ENCODE measurements around the gene CACNA1B.
"Not testable (repeated sequence)": the region's sequence is repeated elsewhere in the genome, so short reads cannot be mapped to it uniquely, and the experiment has no call there.

CACNA1B gene

GRCh38 chr9:137890768-137891587 is 13.4 kb downstream of the CACNA1B start:
- not testable (repeated sequence) for DNase-seq

GRCh38 chr9:137891588-137892423 is 14.2 kb downstream of the CACNA1B start:
- no peak for DNase-seq

DNA sequence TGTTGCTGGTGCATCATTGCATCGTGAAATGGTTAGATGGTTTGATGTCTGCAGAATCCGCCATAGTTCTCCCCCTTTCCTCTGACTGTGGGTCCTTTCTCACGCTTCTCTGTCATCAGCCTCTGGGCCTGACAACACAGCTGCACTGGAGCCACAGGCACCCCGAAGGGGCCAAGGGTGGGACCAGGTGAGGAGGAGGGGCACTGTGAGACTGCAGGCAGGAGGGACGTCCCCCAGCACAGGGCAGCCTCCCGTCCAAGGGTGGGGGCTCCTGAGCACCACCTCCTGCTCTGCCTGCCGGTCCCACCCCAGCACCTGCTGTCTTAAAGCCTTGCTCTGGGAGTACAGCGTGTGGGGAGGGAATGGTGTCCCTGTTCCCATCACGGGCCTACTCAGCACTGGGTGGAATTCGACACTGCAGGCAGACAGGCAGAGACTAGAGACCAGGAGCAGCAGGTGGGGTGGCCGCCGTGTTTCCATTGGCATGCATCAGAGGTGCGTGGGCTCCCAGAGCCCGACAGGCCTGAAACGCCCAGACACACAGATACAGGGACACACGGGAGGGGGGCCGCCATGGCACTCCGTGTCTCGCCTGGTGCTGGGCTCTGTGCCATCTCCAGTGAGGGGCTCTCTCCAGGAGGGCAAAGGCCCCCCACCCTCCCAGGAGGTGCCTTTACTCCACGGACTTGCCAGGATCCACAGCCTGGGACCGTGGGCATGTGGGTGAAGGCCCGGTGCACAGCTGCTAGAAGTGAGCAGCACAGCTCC is 15.0 kb downstream of the CACNA1B start:
- DNase-seq = no peak

DNA sequence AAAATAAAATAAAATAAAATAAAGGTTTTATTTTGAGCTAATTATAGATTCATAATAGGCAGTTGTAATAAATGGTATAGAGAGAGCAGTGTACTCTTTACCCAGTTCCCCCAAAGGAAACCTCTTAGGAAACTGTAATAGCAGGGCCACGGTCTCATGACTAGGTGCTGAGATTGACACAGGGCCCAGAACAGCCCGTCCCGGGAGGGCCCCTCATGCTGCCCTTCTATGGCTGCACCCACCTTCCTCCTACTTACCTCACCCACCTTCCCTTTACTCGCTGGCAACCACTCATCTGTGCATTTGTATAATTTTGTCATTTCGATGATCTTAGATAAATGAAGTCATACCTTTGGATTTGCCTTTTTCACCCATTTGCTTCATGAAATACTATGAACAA is 16.1 kb downstream of the CACNA1B start:
- DNase-seq = no peak

DNA sequence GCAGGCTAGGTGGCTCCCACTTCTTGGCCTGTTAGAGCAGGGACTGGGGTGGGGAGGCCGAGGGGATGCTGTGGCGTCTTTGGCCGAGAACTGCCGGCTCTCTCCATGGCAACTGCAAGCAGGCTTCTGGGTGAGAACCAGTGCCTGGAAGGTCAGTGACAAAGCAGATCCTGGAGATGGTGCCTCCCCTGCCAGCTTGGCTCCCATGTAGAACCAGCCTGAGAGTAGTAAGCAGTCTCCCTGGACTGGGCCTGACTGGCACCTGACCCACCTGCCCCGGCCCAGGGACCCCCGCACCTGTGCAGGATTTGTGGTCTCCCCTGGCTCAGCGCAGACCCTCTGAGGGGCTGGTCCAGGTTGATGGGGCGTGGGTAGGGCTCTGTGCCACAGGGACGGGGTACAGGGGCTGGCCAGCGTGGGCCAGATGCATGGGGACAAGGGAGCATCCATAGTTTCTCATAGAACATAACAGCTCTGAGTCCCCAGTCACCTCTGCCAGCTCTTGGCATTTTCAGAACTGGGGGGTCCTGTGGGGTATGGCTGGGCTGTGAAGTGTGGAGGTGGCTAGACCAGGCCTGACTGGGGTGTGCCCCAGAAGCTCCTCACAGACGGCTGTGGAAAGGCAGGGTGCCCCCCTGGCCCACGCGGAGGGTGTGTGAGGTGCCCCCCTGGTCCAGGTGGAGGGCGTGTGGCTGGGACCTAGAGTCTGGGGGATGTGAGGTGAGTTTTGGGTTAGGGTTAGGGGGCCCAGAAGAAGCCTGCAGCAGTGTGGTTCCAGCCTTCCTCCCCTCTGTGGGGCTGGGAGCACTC is 22.2 kb downstream of the CACNA1B start:
- no peak for DNase-seq

DNA sequence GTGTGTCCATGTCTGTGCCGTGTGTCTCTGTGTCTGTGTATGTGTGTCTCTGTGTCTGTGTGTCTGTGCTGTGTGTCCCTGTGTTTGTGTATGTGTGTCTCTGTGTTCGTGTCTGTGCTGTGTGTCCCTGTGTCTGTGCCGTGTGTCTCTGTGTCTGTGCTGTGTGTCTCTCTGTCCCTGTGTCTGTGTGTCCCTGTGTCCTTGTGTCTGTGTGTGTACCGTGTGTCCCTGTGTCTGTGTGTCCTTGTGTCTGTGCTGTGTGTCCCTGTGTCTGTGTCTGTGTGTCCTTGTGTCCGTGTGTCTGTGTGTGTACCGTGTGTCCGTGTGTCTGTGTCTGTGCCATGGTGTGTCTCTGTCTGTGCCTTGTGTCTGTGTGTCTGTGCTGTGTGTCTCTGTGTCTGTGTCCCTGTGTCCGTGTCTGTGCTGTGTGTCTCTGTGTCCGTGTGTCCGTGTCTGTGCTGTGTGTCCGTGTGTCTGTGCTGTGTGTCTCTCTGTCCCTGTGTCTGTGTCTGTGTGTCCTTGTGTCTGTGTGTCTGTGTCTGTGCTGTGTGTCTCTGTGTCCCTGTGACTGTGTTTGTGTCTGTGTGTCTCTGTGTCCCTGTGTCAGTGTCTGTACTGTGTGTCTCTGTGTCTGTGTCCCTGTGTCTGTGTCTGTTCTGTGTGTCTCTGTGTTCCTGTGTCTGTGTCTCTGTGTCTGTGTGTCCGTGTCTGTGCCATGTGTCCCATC is 23.2 kb downstream of the CACNA1B start:
- DNase-seq = no peak

- DNase-seq = no peak
Observed at GRCh38 chr9:137902646-137903045, 25.1 kb downstream of the CACNA1B start.

DNA sequence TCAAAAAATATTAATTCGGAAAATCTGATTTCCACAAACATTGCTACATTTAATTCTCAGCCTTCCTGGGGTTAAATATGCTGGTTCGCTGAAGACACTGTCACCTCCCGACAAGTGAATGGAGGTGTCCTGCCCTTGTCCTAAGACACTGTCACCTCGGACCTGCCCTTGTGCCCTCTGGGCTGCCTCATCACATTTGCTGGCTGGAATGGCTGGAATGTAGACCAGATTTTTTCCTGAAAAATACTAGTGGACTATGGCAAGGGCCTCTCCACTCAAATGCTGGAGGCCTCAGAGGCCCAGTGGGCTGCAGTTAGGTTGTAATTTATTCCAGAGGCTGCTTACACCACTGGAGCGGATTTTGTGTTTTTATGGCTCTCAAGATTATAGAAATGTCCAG is 28.2 kb downstream of the CACNA1B start:
- no peak for DNase-seq

- DNase-seq = no peak
Observed at GRCh38 chr9:137907776-137908175, 30.2 kb downstream of the CACNA1B start.

DNA sequence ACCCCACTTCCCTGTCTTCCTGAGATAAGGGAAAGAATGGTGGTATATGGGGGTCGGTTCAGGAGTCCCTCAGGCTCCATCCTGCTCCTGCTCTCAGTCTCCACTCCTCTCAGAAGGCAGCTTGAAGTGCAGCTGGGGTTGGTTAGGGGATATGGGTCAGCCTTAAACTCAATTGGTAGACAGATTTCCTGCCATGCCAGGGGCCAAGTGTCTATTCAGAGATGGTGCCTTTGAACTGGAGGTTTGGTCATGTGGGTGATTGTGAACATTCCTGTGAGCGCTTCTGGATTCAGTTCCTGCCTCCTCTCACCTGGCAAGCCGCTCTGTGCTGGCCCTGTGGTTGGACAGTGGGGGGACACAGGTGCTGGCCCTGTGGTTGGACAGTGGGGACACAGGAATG is 35.1 kb downstream of the CACNA1B start:
- DNase-seq = no peak

- no peak for DNase-seq
Observed at GRCh38 chr9:137913132-137913531, 35.5 kb downstream of the CACNA1B start.

GRCh38 chr9:137913771-137914767 is 36.5 kb downstream of the CACNA1B start:
- DNase-seq = no peak

DNA sequence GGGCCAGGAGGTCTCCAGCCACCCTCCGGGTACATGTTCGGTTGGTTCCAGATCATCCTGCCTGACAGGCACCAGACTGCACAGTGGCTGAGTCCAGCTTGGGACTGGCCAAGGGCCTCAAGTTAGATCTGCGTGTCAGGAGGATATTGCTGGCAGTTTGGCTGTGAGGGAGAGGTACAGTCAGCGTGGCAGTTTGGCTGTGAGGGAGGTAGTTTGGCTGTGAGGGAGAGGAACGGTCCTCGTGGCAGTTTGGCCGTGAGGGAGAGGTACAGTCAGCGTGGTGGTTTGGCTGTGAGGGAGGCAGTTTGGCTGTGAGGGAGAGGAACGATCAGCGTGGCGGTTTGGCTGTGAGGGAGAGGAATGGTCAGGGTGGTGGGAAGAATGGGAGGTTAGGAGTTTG is 39.0 kb downstream of the CACNA1B start:
- no peak for DNase-seq

- DNase-seq = no peak
Observed at GRCh38 chr9:137917116-137917515, 39.5 kb downstream of the CACNA1B start.

- no peak for DNase-seq
Observed at GRCh38 chr9:137917795-137918194, 40.2 kb downstream of the CACNA1B start.

DNA sequence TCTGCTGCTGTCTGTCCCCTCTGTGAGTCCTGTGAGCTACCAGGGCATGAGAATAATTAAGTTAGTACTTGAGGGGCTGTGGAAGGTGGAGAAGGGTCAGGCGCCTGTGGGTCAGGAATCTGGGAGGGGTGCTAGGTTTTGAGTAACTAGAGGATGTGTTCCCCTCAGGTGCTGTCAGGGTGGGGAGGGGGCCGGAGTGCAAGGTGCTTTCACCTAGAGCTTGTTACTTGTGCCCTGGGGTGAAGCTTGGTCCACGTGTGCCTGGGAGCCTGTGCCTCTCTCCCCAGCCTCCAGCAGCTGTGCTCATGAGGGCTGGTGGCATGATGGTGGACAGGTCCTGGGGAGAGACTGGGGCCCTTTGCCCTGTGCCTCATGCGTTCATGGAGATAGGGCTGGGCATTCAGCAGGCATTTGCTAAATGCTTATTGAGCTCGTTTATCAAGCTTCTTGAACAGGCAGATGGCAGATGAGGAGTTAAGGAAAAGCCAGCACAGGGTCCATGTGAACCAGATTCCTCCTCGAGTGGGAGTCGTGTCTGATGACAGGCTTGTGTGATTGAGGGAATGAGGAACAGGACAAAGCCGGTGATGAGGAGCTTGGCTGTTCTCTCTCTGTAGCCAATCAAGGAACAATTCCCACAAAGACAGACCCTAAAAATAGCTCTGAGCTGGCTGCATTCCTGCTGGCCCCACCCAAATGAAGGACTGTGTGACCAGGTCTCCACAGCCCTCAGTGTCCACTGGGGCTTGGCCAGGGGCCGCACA is 40.9 kb downstream of the CACNA1B start:
- DNase-seq = no peak

DNA sequence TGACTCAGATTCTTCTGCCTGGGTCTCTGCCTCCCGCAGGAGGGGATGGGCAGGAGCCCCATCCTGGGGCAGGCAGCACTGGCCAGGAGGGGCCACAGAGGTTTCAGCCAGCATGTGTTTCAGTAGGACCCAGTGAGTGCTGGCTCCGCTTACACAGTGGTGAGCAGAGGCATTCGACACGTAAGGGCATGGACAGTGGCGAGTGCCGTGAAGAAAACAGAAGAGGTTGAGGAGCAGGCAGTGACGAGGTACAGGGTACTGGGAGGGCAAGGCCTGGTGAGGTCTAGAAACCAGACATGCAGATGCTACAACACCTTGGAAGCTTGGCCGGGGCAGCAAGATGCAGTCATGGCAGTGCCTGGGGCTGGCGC is 41.5 kb downstream of the CACNA1B start:
- DNase-seq = no peak

GRCh38 chr9:137919649-137920141 is 42.1 kb downstream of the CACNA1B start:
- DNase-seq = no peak

- no peak for DNase-seq
Observed at GRCh38 chr9:137920753-137921152, 43.2 kb downstream of the CACNA1B start.

GRCh38 chr9:137924169-137924568 is 46.6 kb downstream of the CACNA1B start:
- DNase-seq = no peak
